Iris pigment epithelial cell (primary cell): ENCODE data around the gene COP1.
"Not testable (repeated sequence)": the region's sequence is repeated elsewhere in the genome, so short reads cannot be mapped to it uniquely, and the experiment has no call there.

Source experiments
- DNase-seq: peaks from one replicate; pipeline ENCODE4 v3.0.0-alpha.2; 2011; ENCODE audit warnings: low read depth

COP1 gene

GRCh38 chr1:176206961-176207902 lies at the start of gene COP1:
Gene COP1, minus strand, starts transcription at chr1:176207286. Its CDS starts 308 bp downstream, at chr1:176206978.
- DNase-seq: peak; percentile 93

- DNase-seq: no peak
Observed at GRCh38 chr1:176252191-176252590, 45.1 kb upstream of the COP1 start.

GRCh38 chr1:176244851-176245250 lies 37.8 kb upstream of the COP1 start:
- DNase-seq: no peak

GRCh38 chr1:176243746-176244145 lies 36.7 kb upstream of the COP1 start:
- peak; percentile 3 for DNase-seq

- peak; percentile 90 for DNase-seq
Observed at GRCh38 chr1:176241385-176242015, 34.4 kb upstream of the COP1 start.

- DNase-seq: not testable (repeated sequence)
Observed at GRCh38 chr1:176233657-176234056, 26.6 kb upstream of the COP1 start.

- DNase-seq: no peak
Observed at GRCh38 chr1:176227579-176227978, 20.5 kb upstream of the COP1 start.

GRCh38 chr1:176225911-176226310 lies 18.8 kb upstream of the COP1 start:
- DNase-seq: no peak

GRCh38 chr1:176225479-176225875 lies 18.4 kb upstream of the COP1 start:
- no peak for DNase-seq

GRCh38 chr1:176222196-176222595 lies 15.1 kb upstream of the COP1 start:
- no peak for DNase-seq

- no peak for DNase-seq
Observed at GRCh38 chr1:176220100-176220689, 13.1 kb upstream of the COP1 start.

GRCh38 chr1:176217461-176218099 lies 10.5 kb upstream of the COP1 start:
- no peak for DNase-seq

- no peak for DNase-seq
Observed at GRCh38 chr1:176216031-176216430, 8.9 kb upstream of the COP1 start.

GRCh38 chr1:176211396-176212165 lies 4.5 kb upstream of the COP1 start:
- DNase-seq: no peak

- no peak for DNase-seq
Observed at GRCh38 chr1:176208034-176208433, 948 bp upstream of the COP1 start.

- peak; percentile 48 for DNase-seq
Observed at GRCh38 chr1:176206006-176206960, 803 bp downstream of the COP1 start.

GRCh38 chr1:176205332-176205914 lies 1.7 kb downstream of the COP1 start:
- DNase-seq: peak; percentile 28

- DNase-seq: not testable (repeated sequence)
Observed at GRCh38 chr1:176204655-176205054, 2.4 kb downstream of the COP1 start.

- DNase-seq: no peak
Observed at GRCh38 chr1:176203735-176204134, 3.4 kb downstream of the COP1 start.

- DNase-seq: no peak
Observed at GRCh38 chr1:176201568-176201967, 5.5 kb downstream of the COP1 start.
